C4-2B (cell line): ENCODE data around the gene CTSD.

Source experiments
- ZFX ChIP-seq: fragments of 450-650 bp; IDR thresholded peaks from 2 replicates; pipeline ENCODE4 v1.6.1; 2017
- TF ChIP-seq, protein P1 (sequence below): fragments of 450-650 bp; conservative IDR thresholded peaks from 2 replicates; pipeline ENCODE4 v1.5.1; 2017; ENCODE audit warnings: mild to moderate bottlenecking

DNA sequence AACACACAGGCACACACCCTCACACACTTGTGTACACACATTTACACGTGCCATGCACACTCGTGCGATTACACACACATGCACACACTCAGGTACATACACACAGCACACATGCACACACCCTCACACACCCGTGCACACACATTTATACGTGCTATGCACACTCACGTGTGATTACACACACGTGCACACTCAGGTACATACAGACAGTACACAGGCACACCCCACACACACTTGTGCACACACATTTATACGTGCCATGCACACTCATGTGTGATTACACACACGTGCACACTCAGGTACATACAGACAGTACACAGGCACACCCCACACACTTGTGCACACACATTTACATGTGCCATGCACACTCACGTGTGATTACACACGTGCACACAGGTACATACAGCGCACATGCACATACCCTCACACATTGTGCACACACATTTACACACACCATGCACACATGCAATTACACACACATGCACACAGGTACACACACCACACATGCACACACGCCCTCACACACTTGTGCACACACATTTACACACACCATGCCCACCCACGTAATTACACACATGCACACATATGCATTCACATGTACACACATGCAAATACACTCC, 17.9 kb downstream of the CTSD start:
- TF ChIP-seq, protein P1, sequence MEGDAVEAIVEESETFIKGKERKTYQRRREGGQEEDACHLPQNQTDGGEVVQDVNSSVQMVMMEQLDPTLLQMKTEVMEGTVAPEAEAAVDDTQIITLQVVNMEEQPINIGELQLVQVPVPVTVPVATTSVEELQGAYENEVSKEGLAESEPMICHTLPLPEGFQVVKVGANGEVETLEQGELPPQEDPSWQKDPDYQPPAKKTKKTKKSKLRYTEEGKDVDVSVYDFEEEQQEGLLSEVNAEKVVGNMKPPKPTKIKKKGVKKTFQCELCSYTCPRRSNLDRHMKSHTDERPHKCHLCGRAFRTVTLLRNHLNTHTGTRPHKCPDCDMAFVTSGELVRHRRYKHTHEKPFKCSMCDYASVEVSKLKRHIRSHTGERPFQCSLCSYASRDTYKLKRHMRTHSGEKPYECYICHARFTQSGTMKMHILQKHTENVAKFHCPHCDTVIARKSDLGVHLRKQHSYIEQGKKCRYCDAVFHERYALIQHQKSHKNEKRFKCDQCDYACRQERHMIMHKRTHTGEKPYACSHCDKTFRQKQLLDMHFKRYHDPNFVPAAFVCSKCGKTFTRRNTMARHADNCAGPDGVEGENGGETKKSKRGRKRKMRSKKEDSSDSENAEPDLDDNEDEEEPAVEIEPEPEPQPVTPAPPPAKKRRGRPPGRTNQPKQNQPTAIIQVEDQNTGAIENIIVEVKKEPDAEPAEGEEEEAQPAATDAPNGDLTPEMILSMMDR = no peak
- no peak for TF ChIP-seq ZFX
